Aorta (tissue), 5 donors: ENCODE data around the gene RERG. TPM values are rescaled to one million over a fixed set of nuclear protein-coding genes. Genes with fewer than 3 reads are reported as not detected.
"Not testable (repeated sequence)": the region's sequence is repeated elsewhere in the genome, so short reads cannot be mapped to it uniquely, and the experiment has no call there.

Experiments used
- ATAC-seq: fragments of 200-7000 bp; cut with Tn5 transposase; one replicate; pipeline ENCODE4 v1.9.1; 2022; ENCODE audit warnings: moderate library complexity; ENCODE audit not compliant: low FRiP score
- DNase-seq, 2 donors: peaks; one replicate each; pipeline ENCODE4 v3.0.0-alpha.2; 2020
- H3K27ac ChIP-seq, 2 donors: one replicate each; pipeline ENCODE4 v1.5.1; 2013; ENCODE audit warnings: low read length in 2 of 2, mild to moderate bottlenecking in 2 of 2, moderate library complexity in 2 of 2, control low read depth in 1 of 2, inconsistent platforms in 1 of 2, low read depth in 1 of 2
- H3K27me3 ChIP-seq, 2 donors: one replicate each; pipeline ENCODE4 v1.6.1; 2013; ENCODE audit warnings: control low read depth in 1 of 2, low read length in 1 of 2, mild to moderate bottlenecking in 1 of 2, moderate library complexity in 1 of 2; ENCODE audit not compliant: insufficient read depth in 2 of 2, control insufficient read depth in 1 of 2
- H3K36me3 ChIP-seq, 2 donors: one replicate each; pipeline ENCODE4 v1.6.1; 2013; ENCODE audit warnings: control low read depth in 1 of 2, low read length in 1 of 2, mild to moderate bottlenecking in 1 of 2; ENCODE audit not compliant: insufficient read depth in 2 of 2, control insufficient read depth in 1 of 2
- H3K4me1 ChIP-seq, 2 donors: one replicate each; pipeline ENCODE4 v1.6.1; 2013; ENCODE audit warnings: low read length in 2 of 2, control low read depth in 1 of 2, mild to moderate bottlenecking in 1 of 2, moderate library complexity in 1 of 2; ENCODE audit not compliant: insufficient read depth in 2 of 2, control insufficient read depth in 1 of 2
- H3K4me3 ChIP-seq, 2 donors: one replicate each; pipeline ENCODE4 v1.5.1; 2013; ENCODE audit warnings: low read length in 2 of 2, control low read depth in 1 of 2, mild to moderate bottlenecking in 1 of 2
- H3K9me3 ChIP-seq: one replicate; pipeline ENCODE4 v1.6.1; 2013; ENCODE audit warnings: mild to moderate bottlenecking, low read length; ENCODE audit not compliant: control insufficient read depth
- WGBS, 2 donors: extraction: QIAGEN DNeasy Blood & Tissue Kit; methylation state at CpG; one replicate each; pipeline ENCODE4 v1.1.7; 2013; 5-methylcytosine and 5-hydroxymethylcytosine counted together
- intact Hi-C, 2 donors: fragments of 100-400 bp; cut with DNase I; formaldehyde crosslinking; loops; one replicate each; pipeline versions ENCODE4 v1.14.2 to v1.15.0; 2022
- polyA plus RNA-seq, 2 donors: library from polyadenylated mRNA; stranded (reverse); fragments of 200-250 nt; gene quantifications; one replicate each; pipeline ENCODE4 v1.2.3, GENCODE V29; 2013
- total RNA-seq, 2 donors: library from RNA; stranded (reverse); fragmentation: NEBNext Ultra II Directional; extraction: Animal tissue kit (Norgen Biotek cat#: 25700); gene quantifications; one replicate each; pipeline ENCODE4 v1.2.1, GENCODE V29; 2021
- donor health status: healthy with polysubstance abuse.
- donor health status: Bipolar disorder and iron deficiency.
- donor health status: DM: no; HTN: no; CAD: no.
- donor health status: DM: no; HTN: no; CAD: no.
- donor health status: DM: yes; HTN: yes; CAD: no.

RERG gene
- total and polyA plus RNA-seq, 4 donors: 66.9 to 124 (median 73.9) TPM

GRCh38 chr12:15092826-15093225 is 128.4 kb downstream of the RERG start:
- Histone ChIP-seq H3K27ac (no peak overlapping the region), H3K27me3 (no peaks in the 10 kb centered on the region), H3K9me3 (no peaks in the 10 kb centered on the region), H3K4me1 (peaks cover 6 to 8% of the 10 kb centered on the region in 2 donors), H3K36me3 (no peaks in the 10 kb centered on the region), H3K4me3 (no peak overlapping the region)
- intact Hi-C loops: no loop called here
- ATAC-seq (no peak), DNase-seq (no peak)
- WGBS, 2 donors: 6 to 32% methylated on average over 1 of the region's 1 CpG

- Histone ChIP-seq H3K27me3 (no peaks in the 10 kb centered on the region), H3K9me3 (no peaks in the 10 kb centered on the region), H3K27ac (no peak overlapping the region), H3K4me1 (peaks cover 6 to 8% of the 10 kb centered on the region in 2 donors), H3K4me3 (no peak overlapping the region), H3K36me3 (no peaks in the 10 kb centered on the region)
- no peak for DNase-seq
- 54 to 59% methylated on average over 2 of the region's 2 CpGs for WGBS, 2 donors
- intact Hi-C loops: no loop called here
- ATAC-seq: no peak
These were observed 130.8 kb downstream of the RERG start for GRCh38 chr12:15090441-15090840.

- ATAC-seq (no peak), DNase-seq (no peak)
- H3K27me3 ChIP-seq: no peaks in the 10 kb centered on the region
- no peaks in the 10 kb centered on the region for H3K36me3 ChIP-seq
- 22 to 33% methylated on average over 1 of the region's 1 CpG for WGBS, 2 donors
- H3K27ac ChIP-seq: no peak overlapping the region
- intact Hi-C loops: no loop called here
- H3K9me3 ChIP-seq: no peaks in the 10 kb centered on the region
- peaks cover 6 to 8% of the 10 kb centered on the region in 2 donors for H3K4me1 ChIP-seq
- no peak overlapping the region for H3K4me3 ChIP-seq
These were observed 133.1 kb downstream of the RERG start for GRCh38 chr12:15088105-15088504.

DNA sequence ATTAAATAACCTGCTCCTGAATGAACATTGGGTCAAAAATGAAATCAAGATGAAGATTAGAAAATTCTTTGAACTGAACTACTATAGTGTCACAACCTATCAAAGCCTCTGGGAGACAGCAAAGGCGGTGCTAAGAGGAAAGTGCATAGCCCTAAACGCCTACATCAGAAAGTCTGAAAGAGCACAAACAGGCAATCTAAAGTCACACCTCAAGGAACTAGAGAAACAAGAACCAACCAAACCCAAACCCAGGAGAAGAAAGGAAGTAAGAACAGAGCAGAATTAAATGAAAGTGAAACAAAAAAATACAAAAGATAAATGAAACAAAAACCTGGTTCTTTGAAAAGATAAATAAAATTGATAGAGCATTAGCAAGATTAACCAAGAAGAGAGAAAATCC is 143.5 kb downstream of the RERG start:
- H3K36me3 ChIP-seq, H3K4me1 ChIP-seq, DNase-seq, H3K4me3 ChIP-seq, H3K27me3 ChIP-seq, intact Hi-C loops, ATAC-seq, H3K27ac ChIP-seq, H3K9me3 ChIP-seq: not testable (repeated sequence)
- 80 to 85% methylated on average over 2 of the region's 2 CpGs for WGBS, 2 donors

GRCh38 chr12:15074351-15074750 is 146.9 kb downstream of the RERG start:
- intact Hi-C loops: no loop called here
- no peak overlapping the region for H3K27ac ChIP-seq
- no peak overlapping the region for H3K4me3 ChIP-seq
- no peaks in the 10 kb centered on the region for H3K27me3 ChIP-seq
- ATAC-seq (no peak), DNase-seq (no peak)
- H3K9me3 ChIP-seq: no peaks in the 10 kb centered on the region
- WGBS, 2 donors: 91 to 95% methylated on average over 1 of the region's 1 CpG
- H3K4me1 ChIP-seq: no peaks in the 10 kb centered on the region
- no peaks in the 10 kb centered on the region for H3K36me3 ChIP-seq

DNA sequence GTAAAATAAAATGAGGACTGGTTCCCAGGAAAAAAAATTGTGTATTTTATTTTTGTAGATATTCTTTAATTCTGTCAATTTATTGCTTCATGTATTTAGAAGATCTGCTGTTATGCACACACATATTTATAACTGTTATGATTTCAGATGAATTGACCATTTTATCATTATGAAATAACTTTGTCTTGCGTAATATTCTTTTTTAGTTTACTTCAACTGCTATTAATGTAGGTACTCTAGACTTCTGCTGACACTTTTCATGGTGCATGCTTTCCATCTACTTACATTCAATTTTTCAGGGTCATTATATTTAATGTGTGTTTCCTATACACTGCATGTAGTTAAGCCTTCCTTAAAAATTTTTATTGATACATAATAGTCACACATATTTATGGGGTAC is 162.1 kb downstream of the RERG start:
- no peaks in the 10 kb centered on the region for H3K27me3 ChIP-seq
- H3K9me3 ChIP-seq: no peaks in the 10 kb centered on the region
- 95% methylated on average over 1 of the region's 1 CpG for WGBS, 2 donors
- no peak for ATAC-seq
- H3K4me3 ChIP-seq: no peak overlapping the region
- no peaks in the 10 kb centered on the region for H3K4me1 ChIP-seq
- H3K36me3 ChIP-seq: no peaks in the 10 kb centered on the region
- DNase-seq: no peak
- no peak overlapping the region for H3K27ac ChIP-seq
- intact Hi-C loops: no loop called here

Other genes with a start within 250 kb of the RERG start
- not detected for gene PDE6H, start 248.4 kb downstream of the RERG start, total RNA-seq
- gene PDE6H, start 248.4 kb downstream of the RERG start, polyA plus RNA-seq: not detected
- 10 to 100 TPM; 11.7 to 16.1 TPM for gene PTPRO, start 101.1 kb upstream of the RERG start, total RNA-seq
- gene PTPRO, start 101.1 kb upstream of the RERG start, polyA plus RNA-seq: 1 to 10 TPM; 5.4 to 8.1 TPM